Left kidney (tissue), 2 donors: Measurements from ENCODE around the gene VPS13D. TPM values are rescaled to one million over a fixed set of nuclear protein-coding genes. Genes with fewer than 3 reads are reported as not detected.

Experiments used
- DNase-seq: peaks from one replicate; pipeline ENCODE4 v3.0.0-alpha.2; 2013
- polyA plus RNA-seq: library from polyadenylated mRNA; unstranded; fragments of 120-200 nt; gene quantifications from one replicate; pipeline ENCODE4 v1.2.1, GENCODE V29; 2013; ENCODE audit not compliant: insufficient read length

The VPS13D gene
- polyA plus RNA-seq, 1 donor = 37.2 TPM

- no peak for DNase-seq
Observed at GRCh38 chr1:12405325-12406210, 175.7 kb downstream of the VPS13D start.

GRCh38 chr1:12406211-12407021 is 176.6 kb downstream of the VPS13D start:
- no peak for DNase-seq

GRCh38 chr1:12407050-12407961 is 177.5 kb downstream of the VPS13D start:
- no peak for DNase-seq

- no peak for DNase-seq
Observed at GRCh38 chr1:12407962-12408454, 178.2 kb downstream of the VPS13D start.

GRCh38 chr1:12408662-12409061 is 178.8 kb downstream of the VPS13D start:
- no peak for DNase-seq

GRCh38 chr1:12409681-12410080 is 179.9 kb downstream of the VPS13D start:
- peak; percentile 88 for DNase-seq

- no peak for DNase-seq
Observed at GRCh38 chr1:12410351-12410750, 180.5 kb downstream of the VPS13D start.

- DNase-seq = no peak
Observed at GRCh38 chr1:12411098-12411497, 181.3 kb downstream of the VPS13D start.

- no peak for DNase-seq
Observed at GRCh38 chr1:12411747-12412146, 181.9 kb downstream of the VPS13D start.

- DNase-seq = no peak
Observed at GRCh38 chr1:12412439-12412838, 182.6 kb downstream of the VPS13D start.

GRCh38 chr1:12413664-12414410 is 184.0 kb downstream of the VPS13D start:
- DNase-seq = no peak

- DNase-seq = no peak
Observed at GRCh38 chr1:12414444-12415018, 184.7 kb downstream of the VPS13D start.

- no peak for DNase-seq
Observed at GRCh38 chr1:12415038-12415466, 185.2 kb downstream of the VPS13D start.

GRCh38 chr1:12416101-12416500 is 186.3 kb downstream of the VPS13D start:
- DNase-seq = no peak

GRCh38 chr1:12416744-12417143 is 186.9 kb downstream of the VPS13D start:
- DNase-seq = no peak

- no peak for DNase-seq
Observed at GRCh38 chr1:12417389-12417788, 187.6 kb downstream of the VPS13D start.

GRCh38 chr1:12420171-12420570 is 190.3 kb downstream of the VPS13D start:
- DNase-seq = no peak

- no peak for DNase-seq
Observed at GRCh38 chr1:12422488-12422887, 192.7 kb downstream of the VPS13D start.

GRCh38 chr1:12424087-12424529 is 194.3 kb downstream of the VPS13D start:
- DNase-seq = no peak

GRCh38 chr1:12424793-12425192 is 195.0 kb downstream of the VPS13D start:
- DNase-seq = no peak

GRCh38 chr1:12426030-12426429 is 196.2 kb downstream of the VPS13D start:
- DNase-seq = no peak
